GM20431 (cell line): ENCODE data around the gene THOC2.
"Not testable (repeated sequence)": the region's sequence is repeated elsewhere in the genome, so short reads cannot be mapped to it uniquely, and the experiment has no call there.

Source experiments
- in situ Hi-C: fragments of 300-500 bp; cut with MseI, MboI; formaldehyde crosslinking; loops from one replicate; pipeline ENCODE4 v1.15.0; 2020; ENCODE audit warnings: low sequenced_read_pairs; ENCODE audit not compliant: unreplicated experiment

Gene THOC2

GRCh38 chrX:123679733-123680460 is 53.0 kb downstream of the THOC2 start:
- in situ Hi-C loops = not testable (repeated sequence)

- in situ Hi-C loops = no loop called here
Measured at GRCh38 chrX:123675154-123675553, 57.7 kb downstream of the THOC2 start.

DNA sequence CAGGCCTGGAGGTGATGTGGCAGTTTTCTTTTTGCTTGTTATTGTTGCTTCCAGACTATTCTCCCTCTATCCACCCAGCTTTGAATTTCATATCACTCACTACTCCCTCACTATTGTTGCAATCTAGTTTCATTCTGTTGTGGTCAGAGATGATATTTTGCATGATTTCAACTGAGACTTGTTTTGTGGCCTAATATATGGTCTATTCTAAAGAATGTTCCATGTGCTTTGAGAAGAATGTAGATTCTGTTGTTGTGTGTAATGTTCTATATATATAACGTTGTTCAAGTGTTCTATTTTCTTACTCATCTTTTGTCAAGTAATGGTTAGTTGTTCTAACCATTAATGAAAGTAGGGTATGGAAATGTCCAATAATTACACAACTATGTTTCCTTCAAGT is 59.0 kb downstream of the THOC2 start:
- in situ Hi-C loops = no loop called here

GRCh38 chrX:123665197-123665596 is 67.7 kb downstream of the THOC2 start:
- in situ Hi-C loops = no loop called here

DNA sequence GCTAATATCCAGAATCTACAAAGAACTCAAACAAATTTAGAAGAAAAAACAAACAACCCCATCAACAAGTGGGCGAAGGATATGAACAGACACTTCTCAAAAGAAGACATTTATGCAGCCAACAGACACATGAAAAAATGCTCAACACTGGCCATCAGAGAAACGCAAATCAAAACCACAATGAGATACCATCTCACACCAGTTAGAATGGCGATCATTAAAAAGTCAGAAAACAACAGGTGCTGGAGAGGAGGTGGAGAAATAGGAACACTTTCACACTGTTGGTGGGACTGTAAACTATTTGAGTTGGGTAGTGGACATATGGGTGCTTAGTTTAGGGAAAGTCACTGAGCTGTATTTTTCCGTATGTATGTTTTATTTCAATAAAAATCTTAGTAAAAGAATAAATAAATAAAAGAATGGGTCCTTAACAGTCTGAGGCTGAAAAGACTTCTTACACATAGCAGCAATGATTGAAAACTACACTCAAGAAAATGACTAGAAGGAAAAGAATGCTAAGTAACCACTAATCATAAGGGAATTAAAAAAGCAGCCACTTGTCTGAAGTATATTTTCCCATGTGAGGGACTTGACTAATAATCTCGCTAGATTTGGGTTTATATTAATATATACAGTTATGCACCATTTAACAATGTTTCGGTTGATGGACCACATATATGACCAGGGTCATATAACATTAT is 68.2 kb downstream of the THOC2 start:
- in situ Hi-C loops = not testable (repeated sequence)

DNA sequence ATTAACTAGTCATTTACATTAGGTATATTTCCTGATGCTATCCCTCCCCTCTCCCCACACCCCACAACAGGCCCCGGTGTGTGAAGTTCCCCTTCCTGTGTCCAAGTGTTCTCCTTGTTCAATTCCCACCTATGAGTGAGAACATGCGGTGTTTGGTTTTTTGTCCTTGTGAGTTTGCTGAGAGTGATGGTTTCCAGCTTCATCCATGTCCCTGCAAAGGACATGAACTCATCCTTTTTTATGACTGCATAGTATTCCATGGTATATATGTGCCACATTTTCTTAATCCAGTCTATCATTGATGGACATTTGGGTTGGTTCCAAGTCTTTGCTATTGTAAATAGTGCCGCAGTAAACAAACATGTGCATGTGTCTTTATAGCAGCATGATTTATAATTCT is 69.1 kb downstream of the THOC2 start:
- in situ Hi-C loops = not testable (repeated sequence)

DNA sequence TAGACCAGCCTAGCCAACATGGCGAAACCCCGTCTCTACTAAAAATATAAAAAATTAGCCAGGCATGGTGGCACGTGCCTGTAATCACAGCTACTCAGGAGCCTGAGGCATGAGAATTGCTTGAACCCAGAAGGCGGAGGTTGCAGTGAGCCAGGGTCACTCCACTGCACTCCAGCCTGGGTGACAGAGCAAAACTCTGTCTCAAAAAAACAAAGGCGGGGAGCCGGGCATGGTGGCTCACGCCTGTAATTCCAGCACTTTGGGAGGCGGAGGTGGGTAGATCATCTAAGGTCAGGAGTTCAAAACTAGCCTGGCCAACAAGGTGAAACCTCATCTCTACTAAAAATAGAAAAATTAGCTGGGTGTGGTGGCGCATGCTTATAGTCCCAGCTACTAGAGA is 76.3 kb downstream of the THOC2 start:
- in situ Hi-C loops = not testable (repeated sequence)

GRCh38 chrX:123648811-123649181 is 84.1 kb downstream of the THOC2 start:
- in situ Hi-C loops = not testable (repeated sequence)

DNA sequence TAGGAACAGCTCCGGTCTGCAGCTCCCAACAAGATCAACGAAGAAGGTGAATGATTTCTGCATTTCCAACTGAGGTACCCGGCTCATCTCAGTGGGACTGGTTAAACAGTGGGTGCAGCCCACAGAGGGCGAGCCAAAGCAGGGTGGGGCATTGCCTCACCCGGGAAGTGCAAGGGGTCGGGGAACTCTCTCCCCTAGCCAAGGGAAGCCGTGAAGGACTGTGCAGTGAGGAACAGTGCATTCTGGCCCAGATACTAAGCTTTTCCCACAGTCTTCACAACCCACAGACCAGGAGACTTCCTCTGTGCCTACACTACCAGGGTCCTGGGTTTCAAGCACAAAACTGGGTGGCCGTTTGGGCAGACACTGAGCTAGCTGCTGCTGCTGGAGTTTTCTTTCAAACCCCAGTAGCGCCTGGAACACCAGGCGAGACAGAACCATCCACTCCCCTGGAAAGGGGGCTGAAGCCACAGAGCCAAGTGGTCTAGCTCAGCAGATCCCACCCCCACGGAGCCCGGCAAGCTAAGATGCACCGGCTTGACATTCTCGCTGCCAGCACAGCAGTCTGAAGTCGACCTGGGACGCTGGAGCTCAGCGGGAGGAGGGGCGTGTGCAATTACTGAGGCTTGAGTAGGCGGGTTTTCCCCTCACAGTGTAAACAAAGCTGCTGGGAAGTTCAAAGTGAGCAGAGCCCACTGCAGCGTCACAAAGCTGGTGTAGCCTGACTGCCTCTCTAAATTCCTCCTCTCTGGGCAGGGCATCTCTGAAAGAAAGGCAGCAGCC is 84.6 kb downstream of the THOC2 start:
- in situ Hi-C loops = no loop called here

DNA sequence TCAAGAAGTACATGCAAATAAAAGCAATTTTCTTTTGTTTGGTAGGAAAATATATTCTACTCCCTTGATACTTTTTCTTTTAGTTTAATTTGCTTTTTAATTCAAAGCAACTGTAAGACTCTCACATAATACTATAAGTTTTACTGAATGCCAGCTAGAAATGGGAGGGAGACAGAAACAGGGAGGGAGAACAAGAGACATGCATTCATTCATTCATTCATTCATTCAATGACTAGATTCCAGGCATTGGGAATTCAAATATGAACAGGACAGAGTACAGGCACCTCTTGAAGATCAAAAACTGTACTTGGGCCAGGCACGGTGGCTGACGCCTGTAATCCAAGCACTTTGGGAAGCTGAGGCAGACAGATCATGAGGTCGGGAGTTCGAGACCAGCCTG is 85.6 kb downstream of the THOC2 start:
- in situ Hi-C loops = no loop called here

DNA sequence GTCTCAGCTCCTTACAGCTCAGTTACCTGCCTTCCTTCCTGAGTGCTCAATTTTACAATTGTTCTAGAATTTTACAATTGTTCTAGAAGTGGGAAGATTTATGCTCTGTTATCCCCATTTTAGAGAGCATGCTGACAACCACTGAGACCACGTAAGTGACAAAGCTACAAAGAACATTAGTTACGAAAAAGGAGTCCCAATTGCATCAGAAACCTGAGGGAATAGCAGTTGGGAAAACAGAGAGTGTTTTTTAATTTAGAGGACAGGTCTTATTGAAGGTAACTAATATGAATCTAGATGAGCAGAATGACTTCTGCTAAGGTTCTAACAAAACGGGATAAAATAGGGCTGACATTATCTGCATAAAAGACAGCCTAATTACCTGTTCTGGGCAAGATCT is 103.3 kb downstream of the THOC2 start:
- in situ Hi-C loops = no loop called here

DNA sequence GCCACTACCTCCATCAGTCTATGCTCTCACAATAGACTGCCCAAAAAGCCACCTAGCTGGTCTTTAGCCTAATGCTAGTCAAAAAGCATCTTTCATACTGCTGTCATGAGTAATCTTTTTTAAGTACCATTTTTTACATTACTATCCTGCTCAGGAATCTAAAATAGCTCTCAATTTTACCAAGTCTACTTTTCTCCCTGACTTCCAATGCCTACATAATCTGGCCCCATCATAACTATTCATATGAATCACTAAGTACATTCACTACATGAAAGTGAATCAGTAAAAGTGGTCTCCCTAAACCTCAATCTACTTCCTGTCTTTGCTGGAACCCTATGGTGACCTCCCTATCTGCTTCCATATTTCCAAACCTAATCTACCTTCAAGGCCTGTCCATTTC is 105.9 kb downstream of the THOC2 start:
- in situ Hi-C loops = no loop called here

GRCh38 chrX:123625952-123626351 is 106.9 kb downstream of the THOC2 start:
- in situ Hi-C loops = no loop called here

DNA sequence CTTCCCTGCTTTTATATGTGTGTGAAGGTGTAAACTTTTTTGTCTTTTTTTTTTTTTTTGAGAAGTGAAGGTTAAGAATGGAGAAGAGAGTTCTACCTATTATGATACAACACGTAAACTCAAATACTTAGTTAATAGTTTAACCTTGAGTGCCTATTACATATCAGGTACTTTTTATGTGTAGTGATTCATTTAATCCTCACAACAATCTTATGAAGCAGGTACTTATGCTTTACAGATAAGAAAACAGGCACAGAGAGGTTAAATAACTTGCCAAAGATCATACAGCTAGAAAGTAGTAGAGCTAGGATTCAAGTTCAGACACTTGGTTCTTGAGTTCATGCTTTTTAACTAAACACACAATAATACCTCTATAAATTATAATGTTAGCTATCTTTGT is 107.4 kb downstream of the THOC2 start:
- in situ Hi-C loops = no loop called here

GRCh38 chrX:123617007-123617406 is 115.8 kb downstream of the THOC2 start:
- in situ Hi-C loops = no loop called here

GRCh38 chrX:123610915-123611314 is 121.9 kb downstream of the THOC2 start:
- in situ Hi-C loops = no loop called here

GRCh38 chrX:123607806-123608205 is 125.0 kb downstream of the THOC2 start:
- in situ Hi-C loops = no loop called here

GRCh38 chrX:123607270-123607669 is 125.6 kb downstream of the THOC2 start:
- in situ Hi-C loops = no loop called here

GRCh38 chrX:123603491-123603890 is 129.4 kb downstream of the THOC2 start:
- in situ Hi-C loops = no loop called here

DNA sequence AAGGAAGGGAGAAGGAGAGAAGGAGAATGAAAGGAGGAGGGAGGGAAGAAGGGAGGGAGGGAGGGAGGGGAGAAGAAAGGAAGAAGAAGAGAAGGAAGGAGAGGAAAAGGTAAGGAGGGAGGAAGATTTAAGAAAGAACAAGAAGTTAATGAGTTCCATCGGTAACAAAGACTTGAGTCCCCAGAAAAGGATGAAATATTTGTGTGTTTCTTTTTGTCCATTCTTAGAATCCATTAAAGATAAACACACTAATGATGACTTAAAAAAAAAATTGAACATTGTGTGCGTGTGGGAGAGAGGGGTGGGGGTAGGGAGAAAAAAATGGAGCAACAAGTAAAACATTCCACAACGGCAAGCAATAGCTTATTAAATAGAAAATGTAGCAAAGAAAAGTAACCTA is 131.4 kb downstream of the THOC2 start:
- in situ Hi-C loops = no loop called here

DNA sequence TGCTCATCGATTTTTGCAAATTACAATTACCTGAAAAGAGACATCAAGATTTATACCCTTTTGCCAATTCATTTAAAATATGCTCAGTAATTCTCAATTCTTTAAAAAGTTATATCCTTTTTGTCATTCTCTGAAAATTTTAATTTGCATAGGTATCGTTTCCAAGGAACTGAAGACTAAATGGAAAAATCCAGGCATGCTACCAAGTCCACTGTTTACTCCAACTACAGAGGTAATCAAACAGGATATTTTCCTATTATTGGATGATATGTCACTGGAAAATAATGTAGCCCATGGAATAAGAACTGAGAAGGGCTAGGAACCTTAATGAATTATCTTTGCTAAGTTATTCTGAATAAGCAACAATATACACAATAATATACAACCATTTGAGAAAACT is 132.7 kb downstream of the THOC2 start:
- in situ Hi-C loops = no loop called here
